ENCODE measurements around the gene SCAMP4.

The SCAMP4 gene

DNA sequence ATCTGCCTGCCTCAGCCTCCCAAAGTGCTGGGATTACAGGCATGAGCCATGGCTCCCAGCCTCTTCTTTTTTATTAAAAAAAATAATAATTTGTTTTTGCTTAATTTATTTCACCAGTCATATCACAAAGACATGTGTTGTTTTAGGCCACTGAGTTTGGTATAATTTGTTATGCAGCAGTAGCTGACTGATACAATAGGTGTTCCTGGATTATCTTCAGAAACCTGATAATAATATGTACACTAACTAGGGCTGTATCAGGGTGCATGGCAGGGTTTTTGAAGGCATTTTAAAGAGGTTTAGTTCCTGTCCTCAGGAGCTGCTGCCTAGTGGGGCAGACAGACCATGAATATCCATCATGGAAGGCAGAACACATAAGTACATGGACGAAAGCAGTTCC is 26.2 kb downstream of the SCAMP4 start:
- Histone ChIP-seq H2BK120ac (ENCODE audit: insufficient read depth, low read length, poor library complexity) (no peak overlapping the region), H3K4me3 (ENCODE audit: low read depth, low read length) (no peak overlapping the region), H3K4me2 (ENCODE audit: low read length) (no peak overlapping the region), H4K91ac (ENCODE audit: low read depth, low read length) (no peak overlapping the region), H4K12ac (ENCODE audit: low read depth, low read length) (no peak overlapping the region), H3K18ac (ENCODE audit: low read length) (no peak overlapping the region), H4K8ac (ENCODE audit: low read depth, low read length) (no peak overlapping the region), H3K36me3 (ENCODE audit: control insufficient read depth in 1 of 2, insufficient read depth in 2 of 2, low read length in 2 of 2) (no peaks in the 10 kb centered on the region), H3K27me3 (ENCODE audit: insufficient read depth, low read length) (no peaks in the 10 kb centered on the region), H3K23ac (ENCODE audit: low read length) (no peak overlapping the region), H3K79me1 (ENCODE audit: low read length) (no peaks in the 10 kb centered on the region), H3K14ac (ENCODE audit: low read length) (no peak overlapping the region), H3K4me1 (ENCODE audit: control insufficient read depth in 1 of 2, insufficient read depth in 2 of 2, low read length in 2 of 2) (peaks cover 7 to 10% of the 10 kb centered on the region in 2 experiments), H3K27ac (ENCODE audit: low read depth, low read length) (no peak overlapping the region), H2BK12ac (ENCODE audit: low read length) (no peak overlapping the region), H2BK5ac (ENCODE audit: low read depth, low read length, poor library complexity) (no peak overlapping the region), H2AFZ (ENCODE audit: insufficient read depth, low read length, poor library complexity) (no peak overlapping the region), H3K79me2 (ENCODE audit: control insufficient read depth, insufficient read depth, low read length, poor library complexity) (no peaks in the 10 kb centered on the region), H2AK5ac (ENCODE audit: low read length) (no peak overlapping the region), H3K9me3 (ENCODE audit: insufficient read depth, low read depth, low read length) (peaks cover 7% of the 10 kb centered on the region), H3K4ac (ENCODE audit: low read depth, low read length) (no peak overlapping the region), H3K9ac (ENCODE audit: low read length) (no peak overlapping the region)
- no CpG with 5 or more reads among the region's 1 CpG for WGBS (ENCODE audit: extremely low coverage, insufficient coverage, insufficient read length)
- no peak for DNase-seq

DNA sequence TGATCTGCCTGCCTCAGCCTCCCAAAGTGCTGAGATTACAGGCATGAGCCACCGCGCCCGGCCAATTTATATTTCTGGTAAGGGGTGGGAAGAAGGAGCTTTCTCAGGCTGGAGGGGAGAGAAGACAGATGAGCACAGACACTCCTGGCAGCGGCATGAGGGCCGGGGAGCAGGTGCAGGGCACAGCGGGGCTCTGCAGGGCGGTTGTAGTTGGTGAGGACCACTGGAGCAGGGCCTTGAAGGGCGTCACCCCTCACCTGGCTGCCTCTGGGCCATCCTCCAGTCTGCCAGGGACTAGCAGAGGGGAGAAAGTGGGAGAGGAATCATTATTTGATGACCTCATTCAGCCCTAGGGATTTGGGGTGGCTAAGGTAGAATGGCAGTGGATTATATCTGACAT is 27.2 kb downstream of the SCAMP4 start:
- Histone ChIP-seq H3K79me2 (ENCODE audit: control insufficient read depth, insufficient read depth, low read length, poor library complexity) (no peaks in the 10 kb centered on the region), H3K36me3 (ENCODE audit: control insufficient read depth in 1 of 2, insufficient read depth in 2 of 2, low read length in 2 of 2) (no peaks in the 10 kb centered on the region), H3K9ac (ENCODE audit: low read length) (no peak overlapping the region), H3K18ac (ENCODE audit: low read length) (no peak overlapping the region), H3K79me1 (ENCODE audit: low read length) (no peaks in the 10 kb centered on the region), H4K91ac (ENCODE audit: low read depth, low read length) (no peak overlapping the region), H3K4me3 (ENCODE audit: low read depth, low read length) (no peak overlapping the region), H3K4me1 (ENCODE audit: control insufficient read depth in 1 of 2, insufficient read depth in 2 of 2, low read length in 2 of 2) (peaks cover 7 to 10% of the 10 kb centered on the region in 2 experiments), H4K12ac (ENCODE audit: low read depth, low read length) (no peak overlapping the region), H3K27me3 (ENCODE audit: insufficient read depth, low read length) (no peaks in the 10 kb centered on the region), H3K27ac (ENCODE audit: low read depth, low read length) (no peak overlapping the region), H2BK120ac (ENCODE audit: insufficient read depth, low read length, poor library complexity) (no peak overlapping the region), H2BK5ac (ENCODE audit: low read depth, low read length, poor library complexity) (no peak overlapping the region), H3K23ac (ENCODE audit: low read length) (no peak overlapping the region), H3K4ac (ENCODE audit: low read depth, low read length) (no peak overlapping the region), H3K4me2 (ENCODE audit: low read length) (no peak overlapping the region), H2BK12ac (ENCODE audit: low read length) (no peak overlapping the region), H2AK5ac (ENCODE audit: low read length) (no peak overlapping the region), H3K14ac (ENCODE audit: low read length) (no peak overlapping the region), H2AFZ (ENCODE audit: insufficient read depth, low read length, poor library complexity) (no peak overlapping the region), H4K8ac (ENCODE audit: low read depth, low read length) (no peak overlapping the region), H3K9me3 (ENCODE audit: insufficient read depth, low read depth, low read length) (peaks cover 7% of the 10 kb centered on the region)
- WGBS (ENCODE audit: extremely low coverage, insufficient coverage, insufficient read length), result no CpG with 5 or more reads among the region's 8 CpGs
- no peak for DNase-seq

GRCh38 chr19:1933244-1933643 is 28.0 kb downstream of the SCAMP4 start:
- Histone ChIP-seq H3K27ac (ENCODE audit: low read depth, low read length) (no peak overlapping the region), H2BK120ac (ENCODE audit: insufficient read depth, low read length, poor library complexity) (no peak overlapping the region), H3K4me1 (ENCODE audit: control insufficient read depth in 1 of 2, insufficient read depth in 2 of 2, low read length in 2 of 2) (peaks cover 7 to 10% of the 10 kb centered on the region in 2 experiments), H3K4me3 (ENCODE audit: low read depth, low read length) (no peak overlapping the region), H3K9me3 (ENCODE audit: insufficient read depth, low read depth, low read length) (peaks cover 7% of the 10 kb centered on the region), H3K4ac (ENCODE audit: low read depth, low read length) (no peak overlapping the region), H2AK5ac (ENCODE audit: low read length) (no peak overlapping the region), H3K4me2 (ENCODE audit: low read length) (no peak overlapping the region), H3K27me3 (ENCODE audit: insufficient read depth, low read length) (no peaks in the 10 kb centered on the region), H2AFZ (ENCODE audit: insufficient read depth, low read length, poor library complexity) (no peak overlapping the region), H4K91ac (ENCODE audit: low read depth, low read length) (no peak overlapping the region), H4K12ac (ENCODE audit: low read depth, low read length) (no peak overlapping the region), H3K79me1 (ENCODE audit: low read length) (no peaks in the 10 kb centered on the region), H3K23ac (ENCODE audit: low read length) (no peak overlapping the region), H3K18ac (ENCODE audit: low read length) (no peak overlapping the region), H2BK5ac (ENCODE audit: low read depth, low read length, poor library complexity) (no peak overlapping the region), H4K8ac (ENCODE audit: low read depth, low read length) (no peak overlapping the region), H3K9ac (ENCODE audit: low read length) (no peak overlapping the region), H3K14ac (ENCODE audit: low read length) (no peak overlapping the region), H3K79me2 (ENCODE audit: control insufficient read depth, insufficient read depth, low read length, poor library complexity) (no peaks in the 10 kb centered on the region), H3K36me3 (ENCODE audit: control insufficient read depth in 1 of 2, insufficient read depth in 2 of 2, low read length in 2 of 2) (no peaks in the 10 kb centered on the region), H2BK12ac (ENCODE audit: low read length) (no peak overlapping the region)
- DNase-seq, result no peak
- WGBS (ENCODE audit: extremely low coverage, insufficient coverage, insufficient read length), result no CpG with 5 or more reads among the region's 7 CpGs

- H2BK5ac ChIP-seq (ENCODE audit: low read depth, low read length, poor library complexity), result no peak overlapping the region
- no peaks in the 10 kb centered on the region for H3K79me1 ChIP-seq (ENCODE audit: low read length)
- H2BK12ac ChIP-seq (ENCODE audit: low read length), result no peak overlapping the region
- DNase-seq, result no peak
- no peak overlapping the region for H2AFZ ChIP-seq (ENCODE audit: insufficient read depth, low read length, poor library complexity)
- H4K8ac ChIP-seq (ENCODE audit: low read depth, low read length), result no peak overlapping the region
- H3K79me2 ChIP-seq (ENCODE audit: control insufficient read depth, insufficient read depth, low read length, poor library complexity), result no peaks in the 10 kb centered on the region
- H3K4me1 ChIP-seq (ENCODE audit: control insufficient read depth in 1 of 2, insufficient read depth in 2 of 2, low read length in 2 of 2), result peaks cover 7 to 10% of the 10 kb centered on the region in 2 experiments
- WGBS (ENCODE audit: extremely low coverage, insufficient coverage, insufficient read length), result no CpG with 5 or more reads among the region's 8 CpGs
- no peak overlapping the region for H3K4ac ChIP-seq (ENCODE audit: low read depth, low read length)
- H3K4me3 ChIP-seq (ENCODE audit: low read depth, low read length), result no peak overlapping the region
- no peak overlapping the region for H2BK120ac ChIP-seq (ENCODE audit: insufficient read depth, low read length, poor library complexity)
- no peak overlapping the region for H3K18ac ChIP-seq (ENCODE audit: low read length)
- no peak overlapping the region for H3K4me2 ChIP-seq (ENCODE audit: low read length)
- no peak overlapping the region for H3K14ac ChIP-seq (ENCODE audit: low read length)
- no peak overlapping the region for H3K27ac ChIP-seq (ENCODE audit: low read depth, low read length)
- no peaks in the 10 kb centered on the region for H3K27me3 ChIP-seq (ENCODE audit: insufficient read depth, low read length)
- no peak overlapping the region for H3K23ac ChIP-seq (ENCODE audit: low read length)
- H3K36me3 ChIP-seq (ENCODE audit: control insufficient read depth in 1 of 2, insufficient read depth in 2 of 2, low read length in 2 of 2), result no peaks in the 10 kb centered on the region
- no peak overlapping the region for H3K9ac ChIP-seq (ENCODE audit: low read length)
- no peak overlapping the region for H2AK5ac ChIP-seq (ENCODE audit: low read length)
- peaks cover 7% of the 10 kb centered on the region for H3K9me3 ChIP-seq (ENCODE audit: insufficient read depth, low read depth, low read length)
- no peak overlapping the region for H4K91ac ChIP-seq (ENCODE audit: low read depth, low read length)
- H4K12ac ChIP-seq (ENCODE audit: low read depth, low read length), result no peak overlapping the region
Measured at GRCh38 chr19:1933942-1934341, 28.7 kb downstream of the SCAMP4 start.

Data from trophoblast cell (in vitro differentiated cells and primary cell).